Caco-2 (cell line): Measurements from ENCODE around the gene SLCO4A1. TPM values are rescaled to one million over a fixed set of nuclear protein-coding genes. Genes with fewer than 3 reads are reported as not detected.
A peak's percentile ranks its signal among the peaks of the same experiment; 100 is the strongest.

Experiments
- BruUV-seq: library from RNA; stranded (reverse); fragments of 400-500 nt; replicated peaks from 2 replicates; lab custom pipeline; 2021; lab: Mats Ljungman, UMichigan
- CTCF ChIA-PET: fragments of 300-600 bp; sonication (Branson Sonifier 250); formaldehyde crosslinking; loops from one replicate; lab custom pipeline; 2022; ENCODE audit warnings: antibody characterized with exemption; lab: Charles Lee
- POLR2A ChIA-PET: fragments of 300-600 bp; sonication (Branson Sonifier 250); formaldehyde crosslinking; loops from one replicate; lab custom pipeline; 2022; ENCODE audit warnings: antibody characterized with exemption; lab: Charles Lee
- DNase-seq, 2 experiments: peaks; one replicate each; pipeline versions ENCODE4 v3.0.0 to v3.0.0-alpha.2; 2020 to 2022
- H3K27me3 ChIP-seq: replicated peaks from 2 replicates; pipeline ENCODE4 v1.6.0; 2011; ENCODE audit warnings: low read length; ENCODE audit not compliant: control insufficient read depth, insufficient read depth
- H3K36me3 ChIP-seq: 2 replicates; pipeline ENCODE4 v1.5.1; 2011; ENCODE audit warnings: low read length; ENCODE audit not compliant: control insufficient read depth, insufficient read depth
- H3K4me1 ChIP-seq: fragments of 250-450 bp; sonication (Bioruptor Pico); 2 replicates; pipeline ENCODE4 v1.5.1; 2020; ENCODE audit warnings: mild to moderate bottlenecking
- H3K4me3 ChIP-seq: 2 replicates; pipeline ENCODE4 v1.5.1; 2011; ENCODE audit warnings: low read depth, mild to moderate bottlenecking, control low read depth, low read length
- H3K9me3 ChIP-seq: fragments of 250-450 bp; sonication (Bioruptor Pico); 2 replicates; pipeline ENCODE4 v1.5.1; 2020; ENCODE audit warnings: mild to moderate bottlenecking, moderate library complexity
- H3K27ac Mint-ChIP-seq: one replicate; pipeline ENCODE4 v1.8.0; 2022; ENCODE audit warnings: mixed read lengths; ENCODE audit not compliant: unreplicated experiment
- H3K27me3 Mint-ChIP-seq: one replicate; pipeline ENCODE4 v1.8.0; 2022; ENCODE audit warnings: mixed read lengths; ENCODE audit not compliant: insufficient read depth, unreplicated experiment
- H3K36me3 Mint-ChIP-seq: one replicate; pipeline ENCODE4 v1.8.0; 2022; ENCODE audit warnings: mild to moderate bottlenecking, mixed read lengths; ENCODE audit not compliant: insufficient read depth, unreplicated experiment
- H3K4me1 Mint-ChIP-seq: one replicate; pipeline ENCODE4 v1.8.0; 2022; ENCODE audit warnings: low read depth, mixed read lengths; ENCODE audit not compliant: unreplicated experiment
- H3K4me3 Mint-ChIP-seq: one replicate; pipeline ENCODE4 v1.8.0; 2022; ENCODE audit warnings: mild to moderate bottlenecking, moderate library complexity, mixed read lengths; ENCODE audit not compliant: unreplicated experiment
- H3K9me3 Mint-ChIP-seq: one replicate; pipeline ENCODE4 v1.8.0; 2022; ENCODE audit warnings: mixed read lengths; ENCODE audit not compliant: unreplicated experiment
- CTCF ChIP-seq, 2 experiments: fragments of 200-600 bp in 1 of 2; IDR thresholded peaks; 1 replicate in 1 of 2; 2 replicates in 1 of 2; pipeline versions ENCODE4 v1.5.1 to v1.8.0; 2011 to 2022; ENCODE audit warnings: antibody characterized with exemption in 1 of 2, control low read depth in 1 of 2, inconsistent platforms in 1 of 2, low read depth in 1 of 2, low read length in 1 of 2, mild to moderate bottlenecking in 1 of 2, moderate library complexity in 1 of 2; ENCODE audit not compliant: insufficient read depth in 1 of 2, severe bottlenecking in 1 of 2, unreplicated experiment in 1 of 2
- intact Hi-C: fragments of 100-400 bp; cut with micrococcal nuclease; formaldehyde crosslinking; loops from one replicate; pipeline ENCODE4 v1.10.0; 2022; ENCODE audit not compliant: unreplicated experiment
- total RNA-seq: library from RNA; stranded (reverse); gene quantifications from 2 replicates; pipeline ENCODE4 v1.2.3, GENCODE V29; 2022

SLCO4A1 gene
- total RNA-seq, 1 experiment from 2014 or later: 18.7 TPM

GRCh38 chr20:62650551-62651284 is 8.4 kb downstream of the SLCO4A1 start:
- no peak for DNase-seq
- ChIA-PET CTCF (interaction anchor here (0.9 to 1.7 kb wide), 6 partner anchors 8 to 268 kb away, joined by 3 to 10 read pairs (median 6); partner anchors contain the start of gene SLCO4A1), POLR2A (no interaction called here)
- intact Hi-C loops: no loop called here
- H3K27me3 ChIP-seq: no peaks in the 10 kb centered on the region
- Mint-ChIP-seq H3K9me3 (no peaks in the 10 kb centered on the region), H3K4me1 (peaks cover 28% of the 10 kb centered on the region), H3K4me3 (peak overlapping the region; percentile 65), H3K27ac (peak overlapping the region; percentile 78), H3K36me3 (no peaks in the 10 kb centered on the region), H3K27me3 (no peaks in the 10 kb centered on the region)
- no peaks in the 10 kb centered on the region for H3K9me3 ChIP-seq
- H3K4me1 ChIP-seq: peaks cover 28% of the 10 kb centered on the region
- no peak for TF ChIP-seq CTCF (IDR thresholded peaks at IDR 0.05; ENCODE audit: insufficient read depth in 1 of 2, low read depth in 1 of 2, low read length in 1 of 2, severe bottlenecking in 1 of 2, unreplicated experiment in 1 of 2)
- no peak overlapping the region for H3K4me3 ChIP-seq
- H3K36me3 ChIP-seq: 0 out of 2 replicates have a peak, but pooled peaks cover 2% of the 10 kb centered on the region
- BruUV-seq: no TSS peak

- H3K27ac Mint-ChIP-seq: peak overlapping the region; percentile 78
- H3K36me3 Mint-ChIP-seq: no peaks in the 10 kb centered on the region
- no peak for TF ChIP-seq CTCF (IDR thresholded peaks at IDR 0.05; ENCODE audit: insufficient read depth in 1 of 2, low read depth in 1 of 2, low read length in 1 of 2, severe bottlenecking in 1 of 2, unreplicated experiment in 1 of 2)
- 0 out of 2 replicates have a peak, but pooled peaks cover 2% of the 10 kb centered on the region for H3K36me3 ChIP-seq
- no peaks in the 10 kb centered on the region for H3K9me3 Mint-ChIP-seq
- peaks cover 28% of the 10 kb centered on the region for H3K4me1 ChIP-seq
- H3K4me3 ChIP-seq: no peak overlapping the region
- intact Hi-C loops: loop anchor here (1.0 kb wide), 2 partner anchors 27 to 143 kb away; no protein-coding TSS in a partner anchor
- H3K9me3 ChIP-seq: no peaks in the 10 kb centered on the region
- BruUV-seq: TSS peak; percentile 61
- DNase-seq: peak; percentile 69 to 75
- no peaks in the 10 kb centered on the region for H3K27me3 Mint-ChIP-seq
- CTCF ChIA-PET: interaction anchor here (0.6 to 1.7 kb wide), 7 partner anchors 9 to 349 kb away, joined by 3 to 10 read pairs (median 6); partner anchors contain the start of gene SLCO4A1
- POLR2A ChIA-PET: no interaction called here
- H3K4me1 Mint-ChIP-seq: peaks cover 28% of the 10 kb centered on the region
- H3K4me3 Mint-ChIP-seq: peak overlapping the region; percentile 65
- H3K27me3 ChIP-seq: no peaks in the 10 kb centered on the region
These were observed 9.2 kb downstream of the SLCO4A1 start for GRCh38 chr20:62651285-62652021.
